GM18508 (cell line): ENCODE data around the gene OR2AG1.
A peak's percentile ranks its signal among the peaks of the same experiment; 100 is the strongest.
"Not testable (repeated sequence)": the region's sequence is repeated elsewhere in the genome, so short reads cannot be mapped to it uniquely, and the experiment has no call there.

Source experiments
- ATAC-seq: cut with Tn5 transposase; IDR thresholded peaks from one replicate; pipeline ENCODE4 v1.9.1; 2021; ENCODE audit warnings: moderate number of reproducible peaks; ENCODE audit not compliant: insufficient read depth, unreplicated experiment

The OR2AG1 gene

GRCh38 chr11:6780829-6781228 lies 2.0 kb upstream of the OR2AG1 start:
- no peak for ATAC-seq

GRCh38 chr11:6790546-6790945 lies 7.7 kb downstream of the OR2AG1 start:
- ATAC-seq: no peak

GRCh38 chr11:6794639-6795038 lies 11.8 kb downstream of the OR2AG1 start:
- no peak for ATAC-seq

- no peak for ATAC-seq
These were observed 16.6 kb downstream of the OR2AG1 start, which contains the start of gene OR6A2 for GRCh38 chr11:6799402-6799801. Gene OR6A2, minus strand, starts transcription at chr11:6799689. Its CDS starts 3,981 bp downstream, at chr11:6795708.

- ATAC-seq: not testable (repeated sequence)
These were observed 18.3 kb downstream of the OR2AG1 start for GRCh38 chr11:6801075-6801474.

GRCh38 chr11:6812390-6813005 lies 29.7 kb downstream of the OR2AG1 start:
- ATAC-seq: peak; percentile 83

- ATAC-seq: no peak
These were observed 30.8 kb downstream of the OR2AG1 start for GRCh38 chr11:6813656-6814055.

GRCh38 chr11:6817694-6818093 lies 34.9 kb downstream of the OR2AG1 start:
- no peak for ATAC-seq

GRCh38 chr11:6818967-6819366 lies 36.1 kb downstream of the OR2AG1 start:
- no peak for ATAC-seq

GRCh38 chr11:6824136-6824823 lies 41.5 kb downstream of the OR2AG1 start:
- ATAC-seq: no peak

- ATAC-seq: no peak
These were observed 42.5 kb downstream of the OR2AG1 start for GRCh38 chr11:6825231-6825744.

- no peak for ATAC-seq
These were observed 45.3 kb downstream of the OR2AG1 start for GRCh38 chr11:6828103-6828502.

- ATAC-seq: no peak
These were observed 50.5 kb downstream of the OR2AG1 start for GRCh38 chr11:6833356-6833755.

- no peak for ATAC-seq
These were observed 51.2 kb downstream of the OR2AG1 start for GRCh38 chr11:6834021-6834420.
